BE2C (cell line): Measurements from ENCODE around the gene OR5D16.
"Not testable (repeated sequence)": the region's sequence is repeated elsewhere in the genome, so short reads cannot be mapped to it uniquely, and the experiment has no call there.

Experiments
- DNase-seq: peaks from one replicate; pipeline ENCODE4 v3.0.0-alpha.2; 2020
- H3K27me3 ChIP-seq: fragments of 250-450 bp; sonication (Bioruptor Pico); 2 replicates; pipeline ENCODE4 v1.5.1; 2020; ENCODE audit warnings: mild to moderate bottlenecking
- H3K36me3 ChIP-seq: fragments of 250-450 bp; sonication (Bioruptor Pico); 2 replicates; pipeline ENCODE4 v1.5.1; 2020; ENCODE audit warnings: mild to moderate bottlenecking
- H3K4me1 ChIP-seq: fragments of 250-450 bp; sonication (Bioruptor Pico); 2 replicates; pipeline ENCODE4 v1.5.1; 2020
- H3K4me3 ChIP-seq: 2 replicates; pipeline ENCODE4 v1.5.1; 2011; ENCODE audit warnings: low read depth, low read length
- H3K9me3 ChIP-seq: fragments of 250-450 bp; sonication (Bioruptor Pico); 2 replicates; pipeline ENCODE4 v1.5.1; 2020
- CTCF ChIP-seq: IDR thresholded peaks from 2 replicates; pipeline ENCODE4 v1.5.1; 2012; ENCODE audit warnings: mild to moderate bottlenecking, low read depth, low read length

Gene OR5D16

GRCh38 chr11:55819330-55819729 lies 19.2 kb upstream of the OR5D16 start, which contains the start of gene OR5D18:
TSS of gene OR5D18 (plus strand) at chr11:55819630. CDS start at chr11:55819630, 0 bp downstream.
- H3K9me3 ChIP-seq: no peaks in the 10 kb centered on the region
- no peak for DNase-seq
- TF ChIP-seq CTCF: no peak
- H3K36me3 ChIP-seq: no peaks in the 10 kb centered on the region
- no peaks in the 10 kb centered on the region for H3K4me1 ChIP-seq
- no peak within 1 kb of the TSS for H3K4me3 ChIP-seq
- no peaks in the 10 kb centered on the region for H3K27me3 ChIP-seq

- Histone ChIP-seq H3K27me3 (no peaks in the 10 kb centered on the region), H3K36me3 (no peaks in the 10 kb centered on the region), H3K9me3 (no peaks in the 10 kb centered on the region), H3K4me3 (no peak within 1 kb of the TSS), H3K4me1 (no peaks in the 10 kb centered on the region)
- TF ChIP-seq CTCF: no peak
- DNase-seq: no peak
Observed at GRCh38 chr11:55826919-55827318, 11.6 kb upstream of the OR5D16 start, which contains the start of gene OR5L2. TSS of gene OR5L2 (plus strand) at chr11:55827219. CDS start at chr11:55827219, 0 bp downstream.

GRCh38 chr11:55847453-55847852 lies 8.9 kb downstream of the OR5D16 start:
- Histone ChIP-seq H3K4me3 (no peak overlapping the region), H3K4me1 (no peaks in the 10 kb centered on the region), H3K36me3 (no peaks in the 10 kb centered on the region), H3K9me3 (no peaks in the 10 kb centered on the region), H3K27me3 (no peaks in the 10 kb centered on the region)
- no peak for TF ChIP-seq CTCF
- no peak for DNase-seq

- DNase-seq: no peak
- Histone ChIP-seq H3K4me1 (no peaks in the 10 kb centered on the region), H3K27me3 (no peaks in the 10 kb centered on the region), H3K36me3 (no peaks in the 10 kb centered on the region), H3K9me3 (no peaks in the 10 kb centered on the region), H3K4me3 (no peak overlapping the region)
- TF ChIP-seq CTCF: no peak
Observed at GRCh38 chr11:55849037-55849436, 10.5 kb downstream of the OR5D16 start.

- Histone ChIP-seq H3K27me3 (no peaks in the 10 kb centered on the region), H3K4me1 (no peaks in the 10 kb centered on the region), H3K9me3 (no peaks in the 10 kb centered on the region), H3K4me3 (no peak overlapping the region), H3K36me3 (no peaks in the 10 kb centered on the region)
- TF ChIP-seq CTCF: no peak
- DNase-seq: no peak
Observed at GRCh38 chr11:55852141-55852540, 13.6 kb downstream of the OR5D16 start.

- DNase-seq: no peak
- no peaks in the 10 kb centered on the region for H3K36me3 ChIP-seq
- H3K9me3 ChIP-seq: no peaks in the 10 kb centered on the region
- no peak overlapping the region for H3K4me3 ChIP-seq
- H3K4me1 ChIP-seq: no peaks in the 10 kb centered on the region
- H3K27me3 ChIP-seq: no peaks in the 10 kb centered on the region
- no peak for TF ChIP-seq CTCF
Observed at GRCh38 chr11:55854704-55855103, 16.2 kb downstream of the OR5D16 start.

- not testable (repeated sequence) for H3K27me3 ChIP-seq, H3K9me3 ChIP-seq, DNase-seq, H3K36me3 ChIP-seq, H3K4me1 ChIP-seq, H3K4me3 ChIP-seq
Observed at GRCh38 chr11:55867354-55867753, 28.8 kb downstream of the OR5D16 start.

- H3K4me3 ChIP-seq: peak overlapping the region; percentile 54
- DNase-seq: peak; percentile 47
- not testable (repeated sequence) for H3K36me3 ChIP-seq, H3K9me3 ChIP-seq, H3K27me3 ChIP-seq, H3K4me1 ChIP-seq
Observed at GRCh38 chr11:55872731-55873130, 34.2 kb downstream of the OR5D16 start.
